Uterus (tissue), 2 donors: ENCODE data around the gene LRP11.

ENCODE experiments used
- CTCF ChIP-seq, 4 experiments: fragments of 200-600 bp in 2 of 4; fragments of 450-650 bp in 2 of 4; sonication (generic) in 2 of 4; IDR thresholded peaks; one replicate each; pipeline ENCODE4 v1.5.1; 2016 to 2019; ENCODE audit warnings: antibody characterized with exemption in 4 of 4, mild to moderate bottlenecking in 2 of 4, moderate library complexity in 1 of 4
- POLR2A ChIP-seq, 2 donors: fragments of 450-650 bp; IDR thresholded peaks; one replicate each; pipeline ENCODE4 v1.6.1; 2016; ENCODE audit warnings: antibody characterized with exemption in 2 of 2, mild to moderate bottlenecking in 1 of 2, moderate library complexity in 1 of 2

GRCh38 chr6:149860834-149861602 lies 3.1 kb downstream of the LRP11 start:
- TF ChIP-seq CTCF (IDR thresholded peaks at IDR 0.05) (no peak), POLR2A (IDR thresholded peaks at IDR 0.05) (no peak)
